Uterus (tissue), 2 donors: ENCODE measurements around the gene PDGFRB.

ENCODE experiments used
- POLR2A ChIP-seq, 2 donors: fragments of 450-650 bp; IDR thresholded peaks; one replicate each; pipeline ENCODE4 v1.6.1; 2016; ENCODE audit warnings: antibody characterized with exemption in 2 of 2, mild to moderate bottlenecking in 1 of 2, moderate library complexity in 1 of 2
- TF ChIP-seq, protein P1 (sequence below), 4 experiments: fragments of 200-600 bp in 2 of 4; fragments of 450-650 bp in 2 of 4; sonication (generic) in 2 of 4; IDR thresholded peaks; one replicate each; pipeline ENCODE4 v1.5.1; 2016 to 2019; ENCODE audit warnings: antibody characterized with exemption in 4 of 4, mild to moderate bottlenecking in 2 of 4, moderate library complexity in 1 of 4

- no peak for TF ChIP-seq POLR2A (IDR thresholded peaks at IDR 0.05)
- TF ChIP-seq, protein P1, sequence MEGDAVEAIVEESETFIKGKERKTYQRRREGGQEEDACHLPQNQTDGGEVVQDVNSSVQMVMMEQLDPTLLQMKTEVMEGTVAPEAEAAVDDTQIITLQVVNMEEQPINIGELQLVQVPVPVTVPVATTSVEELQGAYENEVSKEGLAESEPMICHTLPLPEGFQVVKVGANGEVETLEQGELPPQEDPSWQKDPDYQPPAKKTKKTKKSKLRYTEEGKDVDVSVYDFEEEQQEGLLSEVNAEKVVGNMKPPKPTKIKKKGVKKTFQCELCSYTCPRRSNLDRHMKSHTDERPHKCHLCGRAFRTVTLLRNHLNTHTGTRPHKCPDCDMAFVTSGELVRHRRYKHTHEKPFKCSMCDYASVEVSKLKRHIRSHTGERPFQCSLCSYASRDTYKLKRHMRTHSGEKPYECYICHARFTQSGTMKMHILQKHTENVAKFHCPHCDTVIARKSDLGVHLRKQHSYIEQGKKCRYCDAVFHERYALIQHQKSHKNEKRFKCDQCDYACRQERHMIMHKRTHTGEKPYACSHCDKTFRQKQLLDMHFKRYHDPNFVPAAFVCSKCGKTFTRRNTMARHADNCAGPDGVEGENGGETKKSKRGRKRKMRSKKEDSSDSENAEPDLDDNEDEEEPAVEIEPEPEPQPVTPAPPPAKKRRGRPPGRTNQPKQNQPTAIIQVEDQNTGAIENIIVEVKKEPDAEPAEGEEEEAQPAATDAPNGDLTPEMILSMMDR (IDR thresholded peaks at IDR 0.05): no peak
These were observed 38.8 kb downstream of the PDGFRB start for GRCh38 chr5:150116667-150117400.
